Measurements from ENCODE around the gene ROM1.

GRCh38 chr11:62644220-62644619 lies 31.2 kb downstream of the ROM1 start:
- no peak for TF ChIP-seq POLR2A (IDR thresholded peaks at IDR 0.05; ENCODE audit: low read depth)
- TF ChIP-seq CTCF (IDR thresholded peaks at IDR 0.05) = no peak
- TF ChIP-seq POLR2AphosphoS5 (IDR thresholded peaks at IDR 0.05) = no peak

Data from esophagus muscularis mucosa (tissue), 3 donors.